NT2/D1 (cell line): ENCODE data around the gene FBH1.
"Not testable (repeated sequence)": the region's sequence is repeated elsewhere in the genome, so short reads cannot be mapped to it uniquely, and the experiment has no call there.

Source experiments
- DNase-seq: peaks from one replicate; pipeline ENCODE4 v3.0.0-alpha.2; 2011; ENCODE audit warnings: low read depth, low spot score
- H3K27me3 ChIP-seq: 2 replicates; pipeline ENCODE4 v1.6.0; 2011; ENCODE audit warnings: mild to moderate bottlenecking; ENCODE audit not compliant: insufficient read length, insufficient read depth
- H3K36me3 ChIP-seq: 2 replicates; pipeline ENCODE4 v1.6.1; 2011; ENCODE audit warnings: mild to moderate bottlenecking, low read length, mixed read lengths; ENCODE audit not compliant: insufficient read depth, insufficient read length
- H3K4me1 ChIP-seq: 2 replicates; pipeline ENCODE4 v1.5.1; 2011; ENCODE audit not compliant: insufficient read depth, insufficient read length
- H3K4me3 ChIP-seq: 2 replicates; pipeline ENCODE4 v1.5.1; 2011; ENCODE audit warnings: low read depth; ENCODE audit not compliant: insufficient read length
- H3K9ac ChIP-seq: 2 replicates; pipeline ENCODE4 v1.6.0; 2011; ENCODE audit warnings: low read depth; ENCODE audit not compliant: insufficient read length
- H3K9me3 ChIP-seq: 2 replicates; pipeline ENCODE4 v1.5.1; 2011; ENCODE audit warnings: mild to moderate bottlenecking, low read length; ENCODE audit not compliant: insufficient read depth
- SUZ12 ChIP-seq: IDR thresholded peaks from 2 replicates; pipeline ENCODE4 v1.6.1; 2011; ENCODE audit not compliant: insufficient read length, insufficient read depth; ENCODE audit errors: extremely low read depth
- YY1 ChIP-seq: IDR thresholded peaks from 2 replicates; pipeline ENCODE4 v1.6.1; 2011; ENCODE audit not compliant: insufficient read length, insufficient read depth
- ZNF274 ChIP-seq: IDR thresholded peaks from 2 replicates; pipeline ENCODE4 v1.6.1; 2011; ENCODE audit warnings: mild to moderate bottlenecking, low read depth, low read length

FBH1 gene

DNA sequence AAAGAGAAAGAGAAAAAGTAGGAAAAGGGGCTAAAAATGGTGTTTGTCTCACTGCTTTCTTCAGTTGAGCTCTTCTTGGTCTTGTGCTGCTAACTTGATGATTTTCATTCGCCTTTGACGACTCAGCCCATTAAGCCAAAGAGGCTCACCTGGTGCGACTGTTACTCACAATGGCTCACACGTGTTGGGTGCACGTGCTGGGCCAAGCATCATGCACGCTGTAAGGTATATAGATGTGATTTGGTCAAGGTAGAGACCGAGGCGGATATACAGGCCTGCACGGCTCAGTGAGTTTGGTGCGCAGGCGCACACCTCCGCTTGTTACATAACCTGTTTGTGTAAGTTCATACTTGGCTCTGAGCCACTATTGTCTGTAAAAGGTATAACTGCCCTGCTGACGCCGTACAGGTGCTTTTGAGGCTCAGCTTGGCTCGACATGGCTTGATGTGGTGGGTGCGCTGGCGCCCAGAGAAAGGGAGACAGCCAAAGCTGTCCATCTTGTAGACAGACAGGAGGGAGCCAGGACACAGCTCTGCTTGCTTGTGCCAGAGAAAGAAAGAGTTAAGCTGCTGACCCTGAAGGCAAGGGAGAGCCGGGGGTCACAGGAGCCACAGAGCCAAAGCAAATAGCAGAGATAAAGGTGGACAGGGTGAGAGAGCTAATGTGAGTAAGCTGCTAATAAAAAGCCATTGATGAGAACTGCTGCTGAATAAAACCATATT is 33.9 kb upstream of the FBH1 start:
- H3K27me3 ChIP-seq = no peaks in the 10 kb centered on the region
- no peak overlapping the region for H3K9ac ChIP-seq
- no peak overlapping the region for H3K4me3 ChIP-seq
- TF ChIP-seq ZNF274 (no peak), SUZ12 (no peak), YY1 (no peak)
- H3K36me3 ChIP-seq = no peaks in the 10 kb centered on the region
- H3K4me1 ChIP-seq = no peaks in the 10 kb centered on the region
- no peak for DNase-seq
- no peaks in the 10 kb centered on the region for H3K9me3 ChIP-seq

DNA sequence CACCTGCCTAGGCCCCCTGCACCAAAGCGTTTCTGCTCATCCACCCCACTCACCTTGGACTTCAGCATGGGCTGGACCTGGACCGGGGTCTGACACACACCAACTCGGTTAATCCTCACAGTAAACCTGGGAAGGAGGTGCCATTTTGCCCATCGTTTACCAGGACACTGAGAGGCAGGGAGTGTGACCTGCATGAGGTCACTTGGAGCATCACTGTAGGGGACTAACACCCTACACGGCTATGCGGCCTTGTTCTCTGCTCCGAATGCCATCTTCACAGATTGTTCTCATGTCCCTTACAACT is 33.4 kb upstream of the FBH1 start:
- H3K27me3 ChIP-seq = no peaks in the 10 kb centered on the region
- no peak overlapping the region for H3K4me3 ChIP-seq
- H3K4me1 ChIP-seq = no peaks in the 10 kb centered on the region
- H3K9ac ChIP-seq = no peak overlapping the region
- no peaks in the 10 kb centered on the region for H3K9me3 ChIP-seq
- TF ChIP-seq SUZ12 (no peak), YY1 (no peak), ZNF274 (no peak)
- no peak for DNase-seq
- H3K36me3 ChIP-seq = no peaks in the 10 kb centered on the region

DNA sequence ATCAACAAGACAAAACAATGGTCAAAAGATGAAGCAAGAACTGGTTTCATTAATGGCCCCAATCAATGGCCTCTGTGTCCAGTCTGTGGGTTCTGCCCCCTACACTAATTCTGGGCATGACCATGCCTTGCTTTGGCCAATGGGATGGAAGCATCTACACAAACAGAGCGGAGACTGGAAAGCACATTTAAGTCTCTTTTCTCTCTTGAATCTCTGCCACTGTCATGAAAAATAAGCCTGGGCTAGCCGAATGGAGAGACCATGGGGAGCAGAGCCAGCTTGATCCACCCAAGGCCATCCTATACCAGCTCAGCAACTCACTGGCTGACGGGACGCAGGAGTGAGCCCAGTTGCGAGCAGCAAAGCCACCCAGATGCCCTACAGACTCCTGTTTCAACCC is 31.2 kb upstream of the FBH1 start:
- no peaks in the 10 kb centered on the region; the same call in 1 of the 2 replicates for H3K9me3 ChIP-seq
- TF ChIP-seq YY1 (no peak), SUZ12 (no peak), ZNF274 (no peak)
- no peak overlapping the region for H3K4me3 ChIP-seq
- H3K4me1 ChIP-seq = no peaks in the 10 kb centered on the region
- no peak for DNase-seq
- peaks cover 7% of the 10 kb centered on the region for H3K36me3 ChIP-seq
- H3K27me3 ChIP-seq = no peaks in the 10 kb centered on the region
- no peak overlapping the region for H3K9ac ChIP-seq

DNA sequence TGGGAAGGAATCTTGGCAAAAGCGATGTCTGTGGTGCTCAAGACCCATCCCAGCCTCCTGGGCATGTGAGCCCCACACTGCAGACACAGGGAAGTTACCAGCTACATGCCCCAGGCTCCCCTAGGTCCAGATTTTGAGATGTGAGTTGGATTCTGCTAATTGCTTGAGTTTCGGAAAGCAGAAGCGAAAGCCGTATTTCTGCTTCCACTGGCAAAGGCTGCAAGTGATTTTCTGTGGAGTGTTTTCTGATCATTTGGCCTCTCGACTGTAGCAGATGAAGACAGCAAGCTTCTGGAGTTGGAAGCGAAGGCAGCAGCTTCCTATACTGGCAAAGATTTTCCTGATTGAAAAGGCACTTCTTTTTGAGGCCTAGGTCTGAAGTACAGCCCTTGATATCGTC is 30.0 kb upstream of the FBH1 start:
- DNase-seq = no peak
- Histone ChIP-seq H3K4me1 (no peaks in the 10 kb centered on the region), H3K9me3 (no peaks in the 10 kb centered on the region; the same call in 1 of the 2 replicates), H3K4me3 (no peak overlapping the region), H3K36me3 (peaks cover 7% of the 10 kb centered on the region), H3K9ac (no peak overlapping the region), H3K27me3 (no peaks in the 10 kb centered on the region)
- no peak for TF ChIP-seq ZNF274
- no peak for TF ChIP-seq YY1
- TF ChIP-seq SUZ12 = no peak

DNA sequence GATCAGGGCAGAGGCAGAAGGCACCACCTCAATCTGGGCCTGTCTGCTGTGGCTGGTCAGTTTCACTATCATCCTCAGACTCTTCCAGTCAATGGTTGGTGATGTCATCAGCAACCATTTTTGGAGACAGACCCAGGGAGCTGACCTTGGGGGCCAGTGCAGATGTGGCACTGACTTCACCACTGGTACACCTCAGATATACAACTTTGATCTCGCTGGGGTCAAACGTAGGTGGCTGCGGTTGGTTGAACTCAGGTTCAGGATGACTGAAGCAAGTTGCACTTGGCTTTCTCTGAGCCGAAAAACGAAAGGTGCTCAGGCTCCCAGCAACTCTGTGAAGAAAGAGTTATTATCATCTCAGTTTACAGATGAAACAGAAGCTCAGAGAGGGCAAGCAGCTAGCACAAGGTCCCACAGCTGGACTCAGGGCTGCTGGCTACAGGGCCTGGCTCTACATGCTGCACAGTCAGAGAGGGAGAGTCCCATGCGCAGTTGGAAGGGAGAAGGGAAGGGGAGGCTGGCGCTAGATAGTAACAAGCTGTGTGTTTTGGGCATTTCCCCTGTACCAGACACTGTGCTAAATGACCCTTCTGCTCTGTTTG is 27.6 kb upstream of the FBH1 start:
- Histone ChIP-seq H3K4me1 (no peaks in the 10 kb centered on the region), H3K4me3 (no peak overlapping the region), H3K36me3 (peaks cover 7% of the 10 kb centered on the region), H3K27me3 (no peaks in the 10 kb centered on the region), H3K9ac (no peak overlapping the region), H3K9me3 (no peaks in the 10 kb centered on the region; the same call in 1 of the 2 replicates)
- DNase-seq = no peak
- TF ChIP-seq ZNF274 = no peak
- no peak for TF ChIP-seq SUZ12
- TF ChIP-seq YY1 = no peak

DNA sequence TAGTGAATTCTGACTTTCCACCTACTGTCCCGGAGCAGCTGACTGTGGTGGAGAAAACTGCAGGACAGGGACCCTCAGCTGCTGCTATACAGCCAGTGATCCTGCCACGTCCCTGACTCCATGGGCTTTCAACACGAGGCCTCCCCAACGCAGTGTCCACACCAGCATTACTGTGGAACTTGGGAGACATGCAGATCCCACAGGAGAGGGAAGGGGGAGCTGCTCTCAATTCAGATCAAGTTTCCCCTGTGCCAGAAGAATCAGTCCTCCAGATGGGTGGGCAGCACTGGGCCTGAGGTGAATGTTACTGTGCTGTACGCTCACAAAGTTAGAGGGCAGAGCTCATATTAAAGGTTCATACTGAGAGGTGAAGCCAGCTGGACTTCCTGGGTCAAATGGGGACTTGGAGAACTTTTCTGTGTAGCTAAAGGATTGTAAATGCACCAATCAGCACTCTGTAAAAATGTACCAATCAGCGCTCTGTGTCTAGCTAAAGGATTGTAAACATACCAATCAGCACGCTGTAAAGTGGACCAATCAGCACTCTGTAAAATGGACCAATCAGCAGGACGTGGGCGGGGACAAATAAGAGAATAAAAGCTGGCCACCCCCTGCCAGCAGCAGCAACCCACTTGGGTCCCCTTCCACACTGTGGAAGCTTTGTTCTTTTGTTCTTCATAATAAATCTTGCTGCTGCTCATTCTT is 26.9 kb upstream of the FBH1 start:
- H3K27me3 ChIP-seq, H3K36me3 ChIP-seq, DNase-seq, H3K9ac ChIP-seq, H3K4me1 ChIP-seq, H3K4me3 ChIP-seq, H3K9me3 ChIP-seq: not testable (repeated sequence)

DNA sequence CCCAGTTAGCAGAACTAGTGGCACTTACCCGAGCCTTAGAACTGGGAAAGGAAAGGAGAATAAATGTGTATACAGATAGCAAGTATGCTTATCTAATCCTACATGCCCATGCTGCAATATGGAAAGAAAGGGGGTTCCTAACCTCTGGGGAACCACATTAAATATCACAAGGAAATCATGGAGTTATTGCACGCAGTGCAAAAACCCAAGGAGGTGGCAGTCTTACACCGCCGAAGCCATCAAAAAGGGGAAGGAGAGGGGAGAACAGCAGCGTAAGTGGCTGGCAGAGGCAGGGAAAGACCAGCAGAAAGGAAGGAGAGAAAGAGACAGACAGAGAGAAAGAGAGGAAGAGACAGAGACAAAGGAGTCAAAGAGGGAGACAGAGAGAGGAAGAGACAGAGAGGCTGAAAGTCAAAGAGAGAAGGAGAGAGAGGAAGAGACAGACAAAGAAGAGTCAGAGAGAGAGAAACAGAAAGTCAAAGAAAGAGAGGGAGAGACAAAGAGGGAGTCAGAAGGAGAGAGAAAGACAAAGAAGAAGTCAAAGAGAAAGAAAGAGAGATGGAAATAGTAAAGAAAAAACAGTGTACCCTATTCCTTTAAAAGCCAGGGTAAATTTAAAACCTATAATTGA is 23.5 kb upstream of the FBH1 start:
- not testable (repeated sequence) for H3K4me1 ChIP-seq, H3K27me3 ChIP-seq, H3K9ac ChIP-seq

DNA sequence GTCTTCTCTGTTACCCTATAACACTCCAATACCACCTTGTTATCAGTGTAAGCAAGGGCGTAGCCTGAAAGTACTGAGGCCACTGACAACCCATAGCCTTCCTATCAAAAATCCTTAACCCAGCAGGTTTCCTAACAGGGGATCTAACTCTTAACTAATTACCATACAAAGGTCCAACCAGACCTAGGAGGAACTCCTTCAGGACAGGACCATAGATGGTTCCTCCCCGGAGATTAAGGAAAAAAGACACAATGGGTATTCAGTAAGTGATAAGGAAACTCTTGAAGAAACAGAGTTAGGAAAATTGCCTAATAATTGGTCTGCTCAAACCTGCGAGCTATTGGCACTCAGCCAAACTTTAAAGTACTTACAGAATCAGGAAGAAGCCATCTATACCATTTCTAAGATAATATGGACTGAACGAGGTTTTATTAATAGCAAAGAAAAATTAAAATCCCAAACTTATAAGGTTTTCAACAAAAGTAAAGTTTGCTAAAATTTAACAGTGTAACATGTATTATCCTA is 22.9 kb upstream of the FBH1 start:
- H3K36me3 ChIP-seq, H3K27me3 ChIP-seq, H3K9ac ChIP-seq, H3K4me3 ChIP-seq, DNase-seq, H3K4me1 ChIP-seq, H3K9me3 ChIP-seq: not testable (repeated sequence)

More for the DNA sequence above, 23.5 kb upstream of the FBH1 start:
- H3K36me3 ChIP-seq, H3K9me3 ChIP-seq, H3K4me3 ChIP-seq, DNase-seq: not testable (repeated sequence)

DNA sequence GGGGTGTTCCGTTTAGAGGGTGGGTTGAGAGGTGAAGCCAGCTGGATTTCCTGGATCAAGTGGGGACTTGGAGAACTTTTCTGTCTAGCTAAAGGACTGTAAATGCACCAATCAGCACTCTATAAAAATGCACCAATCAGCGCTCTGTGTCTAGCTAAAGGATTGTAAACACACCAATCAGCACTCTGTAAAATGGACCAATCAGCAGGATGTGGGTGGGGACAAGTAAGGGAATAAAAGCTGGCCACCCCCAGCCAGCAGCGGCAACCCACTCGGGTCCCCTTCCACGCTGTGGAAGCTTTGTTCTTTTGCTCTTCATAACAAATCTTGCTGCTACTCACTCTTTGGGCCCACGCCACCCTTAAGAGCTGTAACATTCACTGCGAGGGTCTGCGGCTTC is 21.7 kb upstream of the FBH1 start:
- not testable (repeated sequence) for H3K4me3 ChIP-seq, H3K36me3 ChIP-seq, H3K9ac ChIP-seq, H3K9me3 ChIP-seq, H3K4me1 ChIP-seq, DNase-seq, H3K27me3 ChIP-seq
